K562 (cell line): ENCODE measurements around the gene ADAD1. TPM values are rescaled to one million over a fixed set of nuclear protein-coding genes. Genes with fewer than 3 reads are reported as not detected.
A peak's percentile ranks its signal among the peaks of the same experiment; 100 is the strongest.
"Not testable (repeated sequence)": the region's sequence is repeated elsewhere in the genome, so short reads cannot be mapped to it uniquely, and the experiment has no call there.

Experiments
- ATAC-seq: fragments of 200-7000 bp; cut with Tn5 transposase; 3 replicates; pipeline ENCODE4 v1.9.1; 2020; ENCODE audit warnings: moderate library complexity
- BruUV-seq: library from RNA; stranded (reverse); fragments of 400-500 nt; replicated peaks from 2 replicates; lab custom pipeline; 2021; lab: Mats Ljungman, UMichigan
- CTCF ChIA-PET: fragments of 300-600 bp; formaldehyde crosslinking; extraction: SDS; loops from one replicate; lab custom pipeline; 2021; ENCODE audit warnings: low intra/inter-chr PET ratio; lab: Yijun Ruan, JAX
- POLR2A ChIA-PET: fragments of 300-600, 350-650 bp; sonication (Branson Sonifier 250); formaldehyde crosslinking; extraction: SDS; loops from one replicate; lab custom pipeline; 2021; ENCODE audit warnings: antibody characterized with exemption, inconsistent platforms; lab: Yijun Ruan, JAX
- DNase-seq, 4 experiments: peaks; one replicate each; pipeline versions ENCODE4 v3.0.0 to v3.0.0-alpha.2; 2011 to 2018; ENCODE audit warnings: low spot score in 3 of 4, mixed read lengths in 3 of 4; ENCODE audit errors: extremely low read depth in 1 of 4
- FAIRE-seq: peaks from 2 replicates; lab custom pipeline; 2011; peaks lifted over from hg19 to GRCh38; lab: Jason Lieb, UNC
- H2AFZ ChIP-seq: 2 replicates; pipeline ENCODE4 v1.6.0; 2011; ENCODE audit warnings: low read depth, low read length, control low read depth, inconsistent platforms
- H3K27ac ChIP-seq: fragments of 200-600 bp; 3 replicates; pipeline ENCODE4 v1.8.0; 2011; ENCODE audit warnings: low read depth, mild to moderate bottlenecking, control low read depth, inconsistent platforms, low read length, moderate library complexity, mixed read lengths; ENCODE audit errors: extremely low read depth
- H3K27me3 ChIP-seq, 2 experiments: fragments of 300-600 bp in 1 of 2; 2 replicates in 1 of 2; 3 replicates in 1 of 2; pipeline versions ENCODE4 v1.6.0 to v1.8.0; 2011; ENCODE audit warnings: inconsistent platforms in 2 of 2, low read length in 2 of 2, mild to moderate bottlenecking in 1 of 2, mixed read lengths in 1 of 2, moderate library complexity in 1 of 2; ENCODE audit not compliant: control insufficient read depth in 2 of 2, insufficient read depth in 2 of 2
- H3K36me3 ChIP-seq: fragments of 300-600 bp; 3 replicates; pipeline ENCODE4 v1.8.0; 2011; ENCODE audit warnings: mild to moderate bottlenecking, low read length, inconsistent platforms; ENCODE audit not compliant: control insufficient read depth, insufficient read depth
- H3K4me1 ChIP-seq, 2 experiments: fragments of 200-600 bp in 1 of 2; replicated peaks in 1 of 2; 2 replicates in 1 of 2; 3 replicates in 1 of 2; pipeline versions ENCODE4 v1.5.1 to v1.8.0; 2011; ENCODE audit warnings: inconsistent platforms in 2 of 2, low read length in 2 of 2, mild to moderate bottlenecking in 1 of 2, mixed read lengths in 1 of 2, moderate library complexity in 1 of 2; ENCODE audit not compliant: control insufficient read depth in 2 of 2, insufficient read depth in 2 of 2
- H3K4me2 ChIP-seq: 2 replicates; pipeline ENCODE4 v1.6.1; 2011; ENCODE audit warnings: low read length, control low read depth, inconsistent platforms, mixed read lengths; ENCODE audit not compliant: insufficient read depth
- H3K4me3 ChIP-seq: fragments of 200-600 bp; sonication (generic), shearing (Covaris generic); 2 replicates; pipeline ENCODE4 v1.5.1; 2016; ENCODE audit warnings: control low read depth, inconsistent platforms
- H3K79me2 ChIP-seq: fragments of 200-600 bp; 3 replicates; pipeline ENCODE4 v1.8.0; 2011; ENCODE audit warnings: low read length, inconsistent platforms; ENCODE audit not compliant: control insufficient read depth, insufficient read depth
- H3K9ac ChIP-seq, 2 experiments: 2 replicates each; pipeline versions ENCODE4 v1.6.0 to v1.6.1; 2011; ENCODE audit warnings: low read depth in 2 of 2, low read length in 2 of 2, control low read depth in 1 of 2, inconsistent platforms in 1 of 2, mild to moderate bottlenecking in 1 of 2, mixed read lengths in 1 of 2; ENCODE audit not compliant: insufficient read depth in 1 of 2
- H3K9me1 ChIP-seq: one replicate; pipeline ENCODE4 v1.6.0; 2011; ENCODE audit warnings: inconsistent platforms, mild to moderate bottlenecking, low read length, moderate library complexity; ENCODE audit not compliant: control insufficient read depth, insufficient read depth
- H3K9me3 ChIP-seq: replicated peaks from 2 replicates; pipeline ENCODE4 v1.5.1; 2011; ENCODE audit warnings: low read depth, low read length, inconsistent platforms; ENCODE audit not compliant: control insufficient read depth, insufficient read depth
- H4K20me1 ChIP-seq: replicated peaks from 2 replicates; pipeline ENCODE4 v1.6.1; 2011; ENCODE audit warnings: low read length, inconsistent platforms, mixed read lengths; ENCODE audit not compliant: control insufficient read depth, insufficient read depth
- RAD51 ChIP-seq: fragments of 450-650 bp; IDR thresholded peaks from 2 replicates; pipeline ENCODE4 v1.7.1; 2016; ENCODE audit warnings: low read depth, mild to moderate bottlenecking, borderline replicate concordance
- RBM39 ChIP-seq: fragments of 200-400 bp; formaldehyde crosslinking; optimal IDR thresholded peaks from 2 replicates; pipeline ENCODE3; 2018; ENCODE audit warnings: low read depth, low read length
- SPI1 ChIP-seq: IDR thresholded peaks from 2 replicates; pipeline ENCODE4 v1.6.1; 2011; ENCODE audit warnings: low read depth, low read length, control low read depth, borderline replicate concordance
- TFE3 ChIP-seq: fragments of 450-650 bp; formaldehyde crosslinking; IDR thresholded peaks from 2 replicates; pipeline ENCODE4 v1.4.0; 2020; ENCODE audit warnings: mild to moderate bottlenecking, mixed read lengths
- WGBS: fragments of 100-300 bp; shearing (Covaris generic); methylation state at CpG from one replicate; pipeline ENCODE4 v1.1.6; 2016; ENCODE audit warnings: low coverage, mixed read lengths; ENCODE audit not compliant: insufficient coverage; ENCODE audit errors: missing lambda C conversion rate; 5-methylcytosine and 5-hydroxymethylcytosine counted together
- in situ Hi-C: fragments of 300-500 bp; cut with MboI; formaldehyde crosslinking; loops from 4 replicates; pipeline ENCODE4 v1.15.0; 2018; ENCODE audit warnings: inconsistent platforms, mixed read lengths
- intact Hi-C: fragments of 100-400 bp; cut with micrococcal nuclease; formaldehyde crosslinking; loops from 2 replicates; pipeline ENCODE4 v1.14.2; 2022
- polyA plus RNA-seq, 8 experiments: library from polyadenylated mRNA; depleted of rRNA in 4 of 8; stranded (reverse) in 5 of 8; unstranded in 3 of 8; fragments of >200 nt; fragmentation: Nextera tagmentation in 2 of 8; fragmentation: Illumina TruSeq in 1 of 8; extraction: Ambion mirVana in 2 of 8; extraction: Trizol in 1 of 8; gene quantifications; 2 replicates each; pipeline versions ENCODE4 v1.2.1 to v1.2.3, GENCODE V29; 2011 to 2014; ENCODE audit warnings: inconsistent platforms in 1 of 8, missing spikeins in 1 of 8
- total RNA-seq, 7 experiments: library from RNA; depleted of rRNA in 6 of 7; stranded (reverse); fragments of >200 nt in 6 of 7; fragmentation: Illumina TruSeq in 2 of 7; extraction: Trizol in 2 of 7; gene quantifications; 2 replicates each; pipeline versions ENCODE4 v1.2.1 to v1.2.3, GENCODE V29; 2011 to 2021; ENCODE audit warnings: low replicate concordance in 1 of 7

Gene ADAD1
- total and polyA plus RNA-seq, 9 of the 15 experiments (the other 6 are each of a cell fraction or from before 2014, with no cell fraction given) = not detected

- H3K4me1 ChIP-seq, H3K27ac ChIP-seq, ATAC-seq, H3K79me2 ChIP-seq, H2AFZ ChIP-seq, H3K9me1 ChIP-seq, H3K27me3 ChIP-seq, H3K36me3 ChIP-seq, H4K20me1 ChIP-seq, H3K9ac ChIP-seq, intact Hi-C loops, CTCF ChIA-PET, BruUV-seq, FAIRE-seq, H3K4me3 ChIP-seq, in situ Hi-C loops, H3K9me3 ChIP-seq, DNase-seq, H3K4me2 ChIP-seq: not testable (repeated sequence)
- POLR2A ChIA-PET = interaction anchor here (0.9 kb wide), 1 partner anchor 38 kb away, joined by 3 read pairs; no protein-coding TSS in a partner anchor
- 0% methylated on average over 3 of the region's 3 CpGs for WGBS
- TF ChIP-seq SPI1 = peak; percentile 52; the same call in 1 of the 2 replicates
Observed at GRCh38 chr4:122368786-122369185, 10.0 kb upstream of the ADAD1 start.

- POLR2A ChIA-PET = no interaction called here
- Histone ChIP-seq H3K36me3 (no peaks in the 10 kb centered on the region), H3K27me3 (no peaks in the 10 kb centered on the region), H4K20me1 (no peaks in the 10 kb centered on the region), H3K9ac (no peak overlapping the region), H2AFZ (no peak overlapping the region), H3K4me2 (no peak overlapping the region), H3K9me1 (no peaks in the 10 kb centered on the region), H3K79me2 (no peaks in the 10 kb centered on the region), H3K4me1 (no peaks in the 10 kb centered on the region), H3K9me3 (peaks cover 2% of the 10 kb centered on the region; the same call in 1 of the 2 replicates), H3K27ac (no peak overlapping the region), H3K4me3 (no peak overlapping the region)
- peak; percentile 80 for TF ChIP-seq TFE3
- TF ChIP-seq RAD51 = peak; percentile 65
- TF ChIP-seq RBM39 = no peak
- intact Hi-C loops (no loop called here), in situ Hi-C loops (no loop called here)
- DNase-seq = no peak
- 38% methylated on average over 1 of the region's 1 CpG for WGBS
- BruUV-seq = no TSS peak
- no peak for ATAC-seq
- CTCF ChIA-PET = no interaction called here
- FAIRE-seq = peak; percentile 37
Observed at GRCh38 chr4:122377352-122377751, 1.5 kb upstream of the ADAD1 start.
